ENCODE measurements around the gene TAS1R3. TPM values are rescaled to one million over a fixed set of nuclear protein-coding genes. Genes with fewer than 3 reads are reported as not detected.

Gene TAS1R3
- total RNA-seq, 1 donor from 2014 or later = not detected

- no peak overlapping the region for H3K4me3 ChIP-seq
- peaks cover 7% of the 10 kb centered on the region for H3K4me1 ChIP-seq
- H3K36me3 Mint-ChIP-seq = peaks cover 11% of the 10 kb centered on the region
- H3K27ac Mint-ChIP-seq = no peak overlapping the region
- H3K27me3 Mint-ChIP-seq (ENCODE audit: insufficient read depth, low read depth) = peaks cover 14% of the 10 kb centered on the region
- peaks cover 14% of the 10 kb centered on the region for H3F3A ChIP-seq (ENCODE audit: low read depth)
- H3K9me3 Mint-ChIP-seq = no peaks in the 10 kb centered on the region
- no peak overlapping the region for H3K27ac ChIP-seq
- no peak overlapping the region for H3K4me2 ChIP-seq
- H3K4me3 Mint-ChIP-seq = no peak overlapping the region
- no peaks in the 10 kb centered on the region for H3K36me3 ChIP-seq
- no peak for DNase-seq (ENCODE audit: low spot score)
- no peak for TF ChIP-seq EZH2phosphoT487 (IDR thresholded peaks at IDR 0.05)
- TF ChIP-seq EZH2 (IDR thresholded peaks at IDR 0.05) = no peak
- no peak for TF ChIP-seq CTCF (IDR thresholded peaks at IDR 0.05)
- H3K27me3 ChIP-seq = no peaks in the 10 kb centered on the region
- peaks cover 12% of the 10 kb centered on the region for H3K4me1 Mint-ChIP-seq
- no peaks in the 10 kb centered on the region for H3K9me3 ChIP-seq (ENCODE audit: low read depth)
- no peak overlapping the region for H3K9ac ChIP-seq
- H2AFZ ChIP-seq (replicated peaks) = no peak overlapping the region
- peaks cover 70% of the 10 kb centered on the region for H3K79me2 ChIP-seq (ENCODE audit: low read depth)
- H4K20me1 ChIP-seq (ENCODE audit: low read depth) = peaks cover 82% of the 10 kb centered on the region
These were observed 12.9 kb upstream of the TAS1R3 start for GRCh38 chr1:1318131-1318652.

GRCh38 chr1:1318777-1319645, 12.1 kb upstream of the TAS1R3 start:
- Histone ChIP-seq H3K9ac (no peak overlapping the region), H3K27ac (no peak overlapping the region), H3K27me3 (no peaks in the 10 kb centered on the region), H4K20me1 (ENCODE audit: low read depth) (peaks cover 87% of the 10 kb centered on the region), H3K4me2 (no peak overlapping the region), H3K4me1 (peaks cover 7% of the 10 kb centered on the region), H2AFZ (replicated peaks) (no peak overlapping the region), H3K4me3 (no peak overlapping the region), H3K36me3 (no peaks in the 10 kb centered on the region), H3K9me3 (ENCODE audit: low read depth) (no peaks in the 10 kb centered on the region), H3K79me2 (ENCODE audit: low read depth) (peaks cover 76% of the 10 kb centered on the region), H3F3A (ENCODE audit: low read depth) (peaks cover 14% of the 10 kb centered on the region)
- Mint-ChIP-seq H3K4me1 (peaks cover 18% of the 10 kb centered on the region), H3K36me3 (peaks cover 12% of the 10 kb centered on the region), H3K27me3 (ENCODE audit: insufficient read depth, low read depth) (peaks cover 14% of the 10 kb centered on the region), H3K27ac (no peak overlapping the region), H3K4me3 (no peak overlapping the region), H3K9me3 (no peaks in the 10 kb centered on the region)
- no peak for TF ChIP-seq EZH2 (IDR thresholded peaks at IDR 0.05)
- no peak for TF ChIP-seq CTCF (IDR thresholded peaks at IDR 0.05)
- no peak for TF ChIP-seq EZH2phosphoT487 (IDR thresholded peaks at IDR 0.05)
- DNase-seq (ENCODE audit: low spot score) = no peak

GRCh38 chr1:1319646-1319941, 11.5 kb upstream of the TAS1R3 start:
- H3K4me3 ChIP-seq = no peak overlapping the region
- Mint-ChIP-seq H3K27me3 (ENCODE audit: insufficient read depth, low read depth) (peaks cover 14% of the 10 kb centered on the region), H3K4me3 (no peak overlapping the region), H3K36me3 (peaks cover 12% of the 10 kb centered on the region), H3K4me1 (peaks cover 18% of the 10 kb centered on the region), H3K9me3 (no peaks in the 10 kb centered on the region), H3K27ac (no peak overlapping the region)
- no peak overlapping the region for H3K4me2 ChIP-seq
- H3K36me3 ChIP-seq = no peaks in the 10 kb centered on the region
- no peak overlapping the region for H3K27ac ChIP-seq
- H3K9ac ChIP-seq = no peak overlapping the region
- peaks cover 14% of the 10 kb centered on the region for H3F3A ChIP-seq (ENCODE audit: low read depth)
- no peak overlapping the region for H2AFZ ChIP-seq (replicated peaks)
- peaks cover 83% of the 10 kb centered on the region for H4K20me1 ChIP-seq (ENCODE audit: low read depth)
- H3K27me3 ChIP-seq = no peaks in the 10 kb centered on the region
- H3K79me2 ChIP-seq (ENCODE audit: low read depth) = peaks cover 80% of the 10 kb centered on the region
- no peaks in the 10 kb centered on the region for H3K9me3 ChIP-seq (ENCODE audit: low read depth)
- peaks cover 7% of the 10 kb centered on the region for H3K4me1 ChIP-seq
- no peak for DNase-seq (ENCODE audit: low spot score)
- TF ChIP-seq EZH2 (IDR thresholded peaks at IDR 0.05) (no peak), EZH2phosphoT487 (IDR thresholded peaks at IDR 0.05) (no peak), CTCF (IDR thresholded peaks at IDR 0.05) (no peak)
